HFF-Myc (cell line): ENCODE measurements around the gene LUM.

ENCODE experiments used
- DNase-seq: peaks from one replicate; pipeline ENCODE4 v3.0.0-alpha.2; 2011; ENCODE audit warnings: low read depth; ENCODE audit errors: extremely low read depth
- H3K4me3 ChIP-seq: replicated peaks from 2 replicates; pipeline ENCODE4 v1.5.1; 2011; ENCODE audit warnings: low read depth, mild to moderate bottlenecking, control low read depth, low read length
- TF ChIP-seq, protein P1 (sequence below): IDR thresholded peaks from 2 replicates; pipeline ENCODE4 v1.5.1; 2012; ENCODE audit warnings: mild to moderate bottlenecking, low read depth, low read length, control low read depth; ENCODE audit errors: missing control alignments

LUM gene, protein sequence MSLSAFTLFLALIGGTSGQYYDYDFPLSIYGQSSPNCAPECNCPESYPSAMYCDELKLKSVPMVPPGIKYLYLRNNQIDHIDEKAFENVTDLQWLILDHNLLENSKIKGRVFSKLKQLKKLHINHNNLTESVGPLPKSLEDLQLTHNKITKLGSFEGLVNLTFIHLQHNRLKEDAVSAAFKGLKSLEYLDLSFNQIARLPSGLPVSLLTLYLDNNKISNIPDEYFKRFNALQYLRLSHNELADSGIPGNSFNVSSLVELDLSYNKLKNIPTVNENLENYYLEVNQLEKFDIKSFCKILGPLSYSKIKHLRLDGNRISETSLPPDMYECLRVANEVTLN

DNA sequence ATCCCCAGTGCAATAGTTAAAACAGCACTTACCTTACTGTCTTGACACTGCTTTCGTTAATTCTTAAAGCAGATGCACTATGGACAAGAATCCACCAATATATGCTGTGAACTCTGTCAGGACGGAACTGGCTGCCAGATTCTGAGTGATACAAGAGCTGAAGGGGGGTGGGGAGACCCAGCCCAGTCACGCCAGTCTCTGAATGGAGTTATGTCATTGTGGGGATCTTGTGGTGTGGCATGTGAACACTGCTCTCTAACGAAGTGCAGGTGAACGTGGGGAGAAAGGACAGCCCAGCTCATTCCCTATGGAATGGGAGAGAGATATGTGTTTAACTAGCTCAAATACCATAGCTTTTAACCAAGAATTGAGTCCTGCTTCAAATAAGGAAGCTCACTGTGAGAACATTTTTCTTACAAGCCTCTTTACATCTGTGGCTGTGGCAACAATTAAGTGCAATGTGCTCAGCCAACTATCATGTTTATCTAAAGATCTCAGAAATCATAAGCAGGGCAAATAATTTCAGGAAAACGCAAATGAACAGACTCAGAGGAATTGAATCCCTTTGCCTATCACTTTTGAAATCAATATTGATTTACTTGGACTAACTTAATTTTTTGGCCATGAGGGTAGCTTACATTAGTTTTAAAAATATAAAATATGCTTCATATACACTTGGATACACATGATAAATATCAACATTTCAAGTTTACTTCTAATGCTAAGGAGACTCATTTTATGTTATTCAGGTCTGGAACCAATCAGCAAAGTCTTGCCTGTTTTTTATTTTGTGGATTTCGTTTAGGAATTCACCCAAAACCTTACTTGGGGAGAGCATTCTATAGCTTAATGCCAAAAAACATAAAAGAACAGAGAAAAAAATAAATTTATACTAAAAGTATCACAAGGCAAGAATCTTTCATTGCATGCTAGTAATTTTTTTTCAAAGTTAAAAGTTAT is at the start of gene LUM:
LUM (minus strand) TSS at position 129 of the 960 bp plus-strand sequence. CDS start 2,515 bp downstream, outside the sequence.
- TF ChIP-seq, protein P1, sequence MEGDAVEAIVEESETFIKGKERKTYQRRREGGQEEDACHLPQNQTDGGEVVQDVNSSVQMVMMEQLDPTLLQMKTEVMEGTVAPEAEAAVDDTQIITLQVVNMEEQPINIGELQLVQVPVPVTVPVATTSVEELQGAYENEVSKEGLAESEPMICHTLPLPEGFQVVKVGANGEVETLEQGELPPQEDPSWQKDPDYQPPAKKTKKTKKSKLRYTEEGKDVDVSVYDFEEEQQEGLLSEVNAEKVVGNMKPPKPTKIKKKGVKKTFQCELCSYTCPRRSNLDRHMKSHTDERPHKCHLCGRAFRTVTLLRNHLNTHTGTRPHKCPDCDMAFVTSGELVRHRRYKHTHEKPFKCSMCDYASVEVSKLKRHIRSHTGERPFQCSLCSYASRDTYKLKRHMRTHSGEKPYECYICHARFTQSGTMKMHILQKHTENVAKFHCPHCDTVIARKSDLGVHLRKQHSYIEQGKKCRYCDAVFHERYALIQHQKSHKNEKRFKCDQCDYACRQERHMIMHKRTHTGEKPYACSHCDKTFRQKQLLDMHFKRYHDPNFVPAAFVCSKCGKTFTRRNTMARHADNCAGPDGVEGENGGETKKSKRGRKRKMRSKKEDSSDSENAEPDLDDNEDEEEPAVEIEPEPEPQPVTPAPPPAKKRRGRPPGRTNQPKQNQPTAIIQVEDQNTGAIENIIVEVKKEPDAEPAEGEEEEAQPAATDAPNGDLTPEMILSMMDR, result no peak
- peak within 1 kb of the TSS; percentile 60 for H3K4me3 ChIP-seq
- DNase-seq, result peak; percentile 93

DNA sequence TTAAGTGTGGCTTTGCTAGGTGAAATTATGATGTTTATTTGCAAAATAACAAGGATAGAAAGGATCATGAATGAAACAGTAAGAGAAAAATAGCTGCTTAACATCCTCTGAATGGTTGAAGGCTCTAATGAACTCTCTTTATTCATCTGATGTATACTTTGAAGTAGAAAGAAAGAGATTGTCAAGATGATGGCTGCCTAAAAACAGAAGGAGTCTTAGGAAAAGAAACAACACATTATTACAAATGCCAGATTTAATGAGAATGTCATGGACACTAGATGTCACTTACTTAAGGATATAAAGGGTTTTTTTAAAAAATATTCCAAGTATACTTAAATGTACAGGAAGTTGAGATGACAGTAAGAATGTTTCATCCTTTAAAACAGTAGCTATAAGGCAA is 49.7 kb upstream of the LUM start:
- TF ChIP-seq, protein P1, result no peak
- no peak overlapping the region for H3K4me3 ChIP-seq
- DNase-seq, result no peak

DNA sequence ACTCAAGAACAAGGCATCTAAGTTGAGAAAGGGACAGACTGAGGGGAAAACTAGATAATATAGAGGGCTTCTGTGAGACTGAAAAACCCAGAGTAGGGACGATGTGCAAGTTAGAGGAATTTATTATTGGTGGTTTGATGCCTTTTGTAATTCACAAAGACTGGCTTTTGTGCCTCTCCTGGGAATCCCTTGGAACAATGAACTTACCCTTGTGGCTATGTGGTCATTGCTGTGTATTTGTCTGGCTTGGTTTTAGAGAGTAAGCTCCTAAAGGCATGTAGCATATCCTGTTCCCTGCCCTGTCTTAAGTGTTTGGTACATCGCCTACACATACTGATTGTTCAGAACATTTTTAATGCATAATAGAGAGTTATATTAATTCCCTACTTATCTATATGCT is 44.7 kb upstream of the LUM start:
- H3K4me3 ChIP-seq, result no peak overlapping the region
- DNase-seq, result no peak
- TF ChIP-seq, protein P1, result no peak

DNA sequence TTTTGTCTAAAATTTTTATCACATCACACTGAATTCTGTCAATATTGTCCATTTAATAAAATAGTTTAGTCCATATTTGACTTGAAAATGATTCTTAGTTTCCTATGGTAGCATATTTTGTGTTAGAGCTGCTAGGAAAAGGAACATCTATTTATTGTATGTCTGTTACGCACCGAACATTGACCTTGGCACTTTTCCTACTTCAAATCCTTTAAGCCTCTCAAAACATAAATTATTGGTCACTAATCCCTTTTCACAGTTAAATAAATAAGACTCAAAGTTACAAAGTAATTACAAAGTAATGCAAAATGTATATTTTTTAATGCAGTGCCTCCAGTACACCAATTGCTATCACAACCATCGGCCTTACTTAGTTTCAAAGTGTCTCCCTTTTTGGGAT is 42.8 kb upstream of the LUM start:
- H3K4me3 ChIP-seq, result no peak overlapping the region
- TF ChIP-seq, protein P1, result no peak
- DNase-seq, result no peak

DNA sequence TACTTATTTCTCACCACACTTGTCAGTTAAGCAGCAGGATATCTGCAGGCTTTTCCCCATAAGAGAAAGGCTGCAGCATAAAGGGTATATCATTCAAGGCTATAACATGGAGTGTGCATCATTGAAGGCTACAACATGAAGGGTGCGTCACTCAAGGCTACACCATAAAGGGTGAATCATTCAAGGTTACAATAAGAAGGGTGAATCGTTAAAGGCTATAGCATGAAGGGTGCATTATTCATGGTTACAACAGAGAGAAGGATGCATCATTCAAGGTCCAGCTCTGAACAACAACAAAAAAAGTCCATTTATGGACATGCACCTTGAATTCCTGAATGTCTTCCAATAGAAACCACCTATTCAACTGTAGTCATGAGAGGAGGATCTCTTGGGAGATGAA is 32.8 kb upstream of the LUM start:
- TF ChIP-seq, protein P1, result no peak
- no peak overlapping the region for H3K4me3 ChIP-seq
- no peak for DNase-seq

DNA sequence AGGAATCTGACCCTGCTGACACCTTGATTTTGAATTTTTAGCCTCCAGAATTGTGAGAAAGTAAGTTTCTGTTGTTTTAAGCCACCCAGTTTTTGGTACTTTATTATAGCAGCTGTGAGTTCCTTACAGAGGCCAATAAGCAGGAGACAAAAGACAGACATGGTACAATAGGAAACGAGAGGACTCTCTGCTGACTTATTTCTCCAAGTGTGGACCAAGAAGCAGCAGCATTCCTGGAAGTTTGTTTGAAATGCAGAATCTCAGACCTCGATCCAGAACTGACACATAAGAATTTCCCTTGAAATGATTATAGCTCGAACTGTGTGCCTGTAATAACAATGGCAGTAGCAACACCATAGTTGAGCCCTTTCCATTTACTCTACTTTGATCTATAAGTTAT is 31.9 kb upstream of the LUM start:
- TF ChIP-seq, protein P1, result no peak
- DNase-seq, result no peak
- no peak overlapping the region for H3K4me3 ChIP-seq
